ENCODE measurements around the gene C2CD2. TPM values are rescaled to one million over a fixed set of nuclear protein-coding genes. Genes with fewer than 3 reads are reported as not detected.

C2CD2 gene
- total and polyA plus RNA-seq, 2 of the 4 experiments (the other 2 are of a cell fraction), result 15.6 to 25.3 TPM

DNA sequence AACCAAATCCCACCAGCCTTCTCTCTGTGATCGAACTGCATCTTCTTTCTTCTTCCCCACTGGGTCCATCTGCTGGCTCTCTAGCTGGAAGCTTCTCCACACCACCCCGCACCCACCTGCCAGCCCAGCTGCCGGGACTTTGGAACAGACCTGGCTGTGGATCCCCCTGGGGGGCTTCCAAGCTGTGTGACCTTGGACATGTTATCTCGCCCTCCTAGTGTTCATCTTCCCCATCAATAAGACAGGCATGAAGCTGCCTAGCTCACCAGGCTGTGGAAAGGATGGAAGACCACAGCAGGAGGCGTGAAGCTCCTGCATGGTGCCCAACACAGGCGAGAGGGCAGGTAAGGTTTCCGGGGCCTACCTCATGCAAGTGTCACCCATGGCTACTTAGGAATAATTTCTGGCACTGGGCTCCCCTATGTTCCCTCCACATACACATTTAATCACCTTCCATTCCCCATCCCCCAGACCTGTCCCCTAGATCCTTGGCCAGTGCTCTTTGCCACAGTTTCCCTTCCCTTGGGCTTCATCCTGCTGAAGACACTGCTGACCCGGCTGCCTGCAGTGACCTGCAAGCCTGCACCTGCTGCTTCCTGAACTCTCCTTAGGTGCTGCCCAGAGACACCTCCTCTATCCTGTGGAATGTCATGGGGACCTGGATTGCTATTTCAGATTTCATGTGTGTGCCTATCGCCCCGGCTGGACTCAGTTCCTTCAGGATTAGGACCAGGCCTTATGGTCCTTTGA lies 13.2 kb upstream of the C2CD2 start:
- TF ChIP-seq CHD1 (IDR thresholded peaks at IDR 0.05; ENCODE audit: low read depth, low read length) (no peak), SMC3 (IDR thresholded peaks at IDR 0.05; ENCODE audit: low read depth, low read length) (no peak), RFX5 (IDR thresholded peaks at IDR 0.05; ENCODE audit: low read depth, low read length) (no peak), CEBPB (IDR thresholded peaks at IDR 0.05; ENCODE audit: low read depth, low read length) (no peak), RAD21 (IDR thresholded peaks at IDR 0.05; ENCODE audit: low read length) (no peak), FOS (IDR thresholded peaks at IDR 0.05; ENCODE audit: low read depth, low read length) (no peak), NFE2L2 (IDR thresholded peaks at IDR 0.05; ENCODE audit: low read depth, low read length) (no peak), BHLHE40 (IDR thresholded peaks at IDR 0.05; ENCODE audit: low read depth, low read length) (no peak)
- TF ChIP-seq, protein P1, sequence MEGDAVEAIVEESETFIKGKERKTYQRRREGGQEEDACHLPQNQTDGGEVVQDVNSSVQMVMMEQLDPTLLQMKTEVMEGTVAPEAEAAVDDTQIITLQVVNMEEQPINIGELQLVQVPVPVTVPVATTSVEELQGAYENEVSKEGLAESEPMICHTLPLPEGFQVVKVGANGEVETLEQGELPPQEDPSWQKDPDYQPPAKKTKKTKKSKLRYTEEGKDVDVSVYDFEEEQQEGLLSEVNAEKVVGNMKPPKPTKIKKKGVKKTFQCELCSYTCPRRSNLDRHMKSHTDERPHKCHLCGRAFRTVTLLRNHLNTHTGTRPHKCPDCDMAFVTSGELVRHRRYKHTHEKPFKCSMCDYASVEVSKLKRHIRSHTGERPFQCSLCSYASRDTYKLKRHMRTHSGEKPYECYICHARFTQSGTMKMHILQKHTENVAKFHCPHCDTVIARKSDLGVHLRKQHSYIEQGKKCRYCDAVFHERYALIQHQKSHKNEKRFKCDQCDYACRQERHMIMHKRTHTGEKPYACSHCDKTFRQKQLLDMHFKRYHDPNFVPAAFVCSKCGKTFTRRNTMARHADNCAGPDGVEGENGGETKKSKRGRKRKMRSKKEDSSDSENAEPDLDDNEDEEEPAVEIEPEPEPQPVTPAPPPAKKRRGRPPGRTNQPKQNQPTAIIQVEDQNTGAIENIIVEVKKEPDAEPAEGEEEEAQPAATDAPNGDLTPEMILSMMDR (conservative IDR thresholded peaks at IDR 0.05; ENCODE audit: low read depth, low read length), result no peak
- TF ChIP-seq, protein P2, sequence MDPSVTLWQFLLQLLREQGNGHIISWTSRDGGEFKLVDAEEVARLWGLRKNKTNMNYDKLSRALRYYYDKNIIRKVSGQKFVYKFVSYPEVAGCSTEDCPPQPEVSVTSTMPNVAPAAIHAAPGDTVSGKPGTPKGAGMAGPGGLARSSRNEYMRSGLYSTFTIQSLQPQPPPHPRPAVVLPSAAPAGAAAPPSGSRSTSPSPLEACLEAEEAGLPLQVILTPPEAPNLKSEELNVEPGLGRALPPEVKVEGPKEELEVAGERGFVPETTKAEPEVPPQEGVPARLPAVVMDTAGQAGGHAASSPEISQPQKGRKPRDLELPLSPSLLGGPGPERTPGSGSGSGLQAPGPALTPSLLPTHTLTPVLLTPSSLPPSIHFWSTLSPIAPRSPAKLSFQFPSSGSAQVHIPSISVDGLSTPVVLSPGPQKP (IDR thresholded peaks at IDR 0.05; ENCODE audit: borderline replicate concordance, low read depth, low read length), result no peak
- dilution Hi-C loops (cut with HindIII; ENCODE audit: low sequenced_read_pairs, unreplicated experiment) (no loop called here), intact Hi-C loops (cut with micrococcal nuclease) (no loop called here), in situ Hi-C loops (cut with MboI; ENCODE audit: low sequenced_read_pairs) (no loop called here)
- Histone ChIP-seq H4K20me1 (ENCODE audit: insufficient read depth, low read length) (no peaks in the 10 kb centered on the region), H2AFZ (replicated peaks; ENCODE audit: low read length, poor library complexity) (peak overlapping the region; percentile 27), H3K27ac (ENCODE audit: insufficient read depth, low read length) (no peak overlapping the region), H3K9me1 (ENCODE audit: insufficient read depth, low read length) (no peaks in the 10 kb centered on the region; the same call in 1 of the 2 replicates), H4K5ac (ENCODE audit: low read depth, low read length) (no peak overlapping the region), H2AK9ac (replicated peaks; ENCODE audit: low read depth, low read length, poor library complexity) (no peak overlapping the region), H3K18ac (ENCODE audit: low read depth, low read length) (no peak overlapping the region), H3K4ac (ENCODE audit: low read depth, low read length) (no peak overlapping the region), H3K23ac (ENCODE audit: low read depth, low read length) (no peak overlapping the region), H2BK20ac (ENCODE audit: low read depth, low read length) (no peak overlapping the region), H4K91ac (ENCODE audit: insufficient read depth, low read depth, low read length) (no peak overlapping the region), H3K36me3 (ENCODE audit: control insufficient read depth, insufficient read depth, low read length) (no peaks in the 10 kb centered on the region), H2BK15ac (ENCODE audit: low read depth, low read length) (no peak overlapping the region), H3K4me3 (ENCODE audit: insufficient read depth, low read depth, low read length) (no peak overlapping the region), H2BK5ac (ENCODE audit: low read depth, low read length, poor library complexity, severe bottlenecking) (no peak overlapping the region), H4K8ac (ENCODE audit: low read depth in 2 of 2, low read length in 2 of 2) (no peak overlapping the region), H3K79me1 (ENCODE audit: low read depth in 1 of 2, low read length in 2 of 2) (no peaks in the 10 kb centered on the region), H2BK120ac (ENCODE audit: low read depth, low read length) (no peak overlapping the region), H3K4me1 (ENCODE audit: control insufficient read depth, insufficient read depth, low read length) (no peaks in the 10 kb centered on the region; the same call in 1 of the 2 replicates), H3K14ac (replicated peaks; ENCODE audit: low read depth, low read length) (no peak overlapping the region), H2AK5ac (ENCODE audit: low read depth, low read length) (no peak overlapping the region), H3K4me2 (ENCODE audit: low read depth, low read length) (no peak overlapping the region), H3K9me3 (ENCODE audit: control insufficient read depth, insufficient read depth, low read length) (no peaks in the 10 kb centered on the region), H3K27me3 (ENCODE audit: control insufficient read depth, insufficient read depth, low read length) (peaks cover 1% of the 10 kb centered on the region; the same call in 1 of the 2 replicates), H3K9ac (ENCODE audit: low read depth, low read length) (no peak overlapping the region), H3K56ac (ENCODE audit: extremely low read depth, insufficient read depth, low read length) (no peak overlapping the region)
- ChIA-PET CTCF (no interaction called here), POLR2A (ENCODE audit: unreplicated experiment) (no interaction called here)
- no peak for DNase-seq
- WGBS, 2 experiments (ENCODE audit: extremely low coverage in 2 of 2, insufficient read length in 1 of 2), result 89% methylated on average over 3 of the region's 10 CpGs; no CpG with 5 or more reads in 1 of the 2 experiments
- ATAC-seq (ENCODE audit: low read depth), result no peak
- no TSS peak for BruUV-seq (replicated peaks)
